GM21526 (cell line): ENCODE data around the gene ANO10.
"Not testable (repeated sequence)": the region's sequence is repeated elsewhere in the genome, so short reads cannot be mapped to it uniquely, and the experiment has no call there.

Experiments used
- ATAC-seq: cut with Tn5 transposase; IDR thresholded peaks from one replicate; pipeline ENCODE4 v1.9.1; 2021; ENCODE audit warnings: moderate library complexity; ENCODE audit not compliant: unreplicated experiment, low FRiP score

Gene ANO10, protein sequence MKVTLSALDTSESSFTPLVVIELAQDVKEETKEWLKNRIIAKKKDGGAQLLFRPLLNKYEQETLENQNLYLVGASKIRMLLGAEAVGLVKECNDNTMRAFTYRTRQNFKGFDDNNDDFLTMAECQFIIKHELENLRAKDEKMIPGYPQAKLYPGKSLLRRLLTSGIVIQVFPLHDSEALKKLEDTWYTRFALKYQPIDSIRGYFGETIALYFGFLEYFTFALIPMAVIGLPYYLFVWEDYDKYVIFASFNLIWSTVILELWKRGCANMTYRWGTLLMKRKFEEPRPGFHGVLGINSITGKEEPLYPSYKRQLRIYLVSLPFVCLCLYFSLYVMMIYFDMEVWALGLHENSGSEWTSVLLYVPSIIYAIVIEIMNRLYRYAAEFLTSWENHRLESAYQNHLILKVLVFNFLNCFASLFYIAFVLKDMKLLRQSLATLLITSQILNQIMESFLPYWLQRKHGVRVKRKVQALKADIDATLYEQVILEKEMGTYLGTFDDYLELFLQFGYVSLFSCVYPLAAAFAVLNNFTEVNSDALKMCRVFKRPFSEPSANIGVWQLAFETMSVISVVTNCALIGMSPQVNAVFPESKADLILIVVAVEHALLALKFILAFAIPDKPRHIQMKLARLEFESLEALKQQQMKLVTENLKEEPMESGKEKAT

DNA sequence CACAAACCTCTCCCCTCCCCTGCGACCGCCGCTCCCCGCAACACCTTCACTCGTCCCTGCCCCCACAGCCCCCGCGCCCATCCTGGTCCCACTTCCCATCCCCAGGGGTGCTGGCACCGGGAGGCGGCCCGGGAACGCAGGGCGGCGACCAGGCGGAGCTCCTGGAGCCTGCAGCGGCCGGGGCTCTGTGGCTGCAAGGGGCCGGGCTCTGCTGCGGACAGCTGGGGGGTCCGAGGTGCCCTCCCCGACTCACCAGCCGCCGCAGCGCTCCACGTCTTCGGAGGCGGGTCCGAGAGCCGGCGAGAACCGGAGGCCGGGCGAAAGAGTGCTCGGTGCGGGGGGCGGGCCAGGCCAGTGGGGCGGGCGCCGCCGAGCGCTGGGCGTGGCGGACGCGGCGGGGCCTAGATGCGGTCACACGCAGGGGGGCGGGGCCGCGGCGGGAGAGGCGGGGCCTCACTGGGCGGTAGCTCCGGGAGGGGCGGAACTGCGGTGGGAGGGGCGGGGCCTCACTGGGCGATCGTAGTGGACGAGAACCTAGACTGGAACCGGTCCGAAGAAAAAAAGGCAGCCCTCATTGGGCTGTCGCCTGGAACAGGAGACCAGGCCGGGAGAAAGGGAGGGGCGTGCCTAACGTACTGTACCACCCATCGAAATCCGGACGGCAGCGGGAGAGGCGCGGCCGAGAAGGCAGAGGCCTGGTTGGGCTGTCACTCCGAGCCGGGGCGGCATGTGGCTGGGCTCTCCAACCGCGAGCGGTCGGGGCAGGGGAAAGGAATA, at the start of gene ANO10:
TSS of gene ANO10 (minus strand) at position 356 of the 777 bp plus-strand sequence. CDS start 16,159 bp downstream, outside the sequence.
- peak; percentile 98 for ATAC-seq

DNA sequence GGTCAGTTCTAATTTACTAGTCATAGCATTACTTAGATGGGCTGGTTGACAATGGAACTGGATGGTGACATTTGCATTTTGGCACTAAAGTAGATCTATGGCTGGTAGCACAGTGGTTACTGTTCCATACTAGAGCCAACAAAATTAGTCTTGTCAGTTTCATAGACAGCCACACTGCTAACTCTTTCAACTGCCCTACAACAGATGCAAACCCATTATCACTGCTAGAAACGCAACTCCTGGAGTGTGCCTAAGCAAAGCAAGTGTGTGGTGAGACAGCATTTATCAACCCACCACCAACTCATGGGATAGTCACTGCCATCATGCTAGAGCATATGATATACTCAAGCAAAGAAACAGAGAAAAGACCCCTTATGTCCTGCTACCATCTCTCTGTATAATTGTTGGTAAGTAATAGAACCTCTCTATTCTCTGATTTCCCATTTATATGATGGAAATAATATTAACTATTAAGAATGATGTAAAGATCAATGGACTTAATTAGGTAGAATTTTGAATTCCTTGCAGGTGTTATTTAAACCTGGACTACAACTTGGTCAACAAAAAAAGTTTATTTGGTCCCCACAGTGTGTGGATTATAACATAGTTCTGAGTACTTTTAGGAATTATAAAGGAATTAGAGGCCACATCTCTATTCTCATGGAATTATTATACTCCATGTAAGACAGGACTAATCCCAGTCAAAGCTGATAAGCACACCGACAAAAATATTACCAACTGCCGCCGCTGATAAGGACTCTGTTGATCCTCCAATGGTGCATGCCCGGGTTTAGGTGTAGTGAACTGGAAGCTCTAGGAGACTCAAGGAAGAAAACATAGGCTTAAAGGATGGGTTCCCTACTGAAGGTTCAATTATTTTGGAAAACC, 49.1 kb upstream of the ANO10 start:
- no peak for ATAC-seq

DNA sequence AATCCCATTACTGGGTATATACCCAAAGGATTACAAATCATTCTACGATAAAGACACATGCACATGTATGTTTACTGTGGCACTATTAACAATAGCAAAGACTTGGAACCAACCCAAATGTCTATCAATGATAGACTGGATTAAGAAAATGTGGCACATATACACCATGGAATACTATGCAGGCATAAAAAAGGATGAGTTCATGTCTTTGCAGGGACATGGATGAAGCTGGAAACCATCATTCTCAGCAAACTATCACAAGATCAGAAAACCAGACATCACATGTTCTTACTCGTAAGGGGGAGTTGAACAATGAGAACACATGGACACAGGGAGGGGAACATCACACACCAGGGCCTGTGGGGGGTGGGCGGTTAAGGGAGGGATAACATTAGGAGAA, 43.2 kb upstream of the ANO10 start:
- ATAC-seq, result not testable (repeated sequence)

DNA sequence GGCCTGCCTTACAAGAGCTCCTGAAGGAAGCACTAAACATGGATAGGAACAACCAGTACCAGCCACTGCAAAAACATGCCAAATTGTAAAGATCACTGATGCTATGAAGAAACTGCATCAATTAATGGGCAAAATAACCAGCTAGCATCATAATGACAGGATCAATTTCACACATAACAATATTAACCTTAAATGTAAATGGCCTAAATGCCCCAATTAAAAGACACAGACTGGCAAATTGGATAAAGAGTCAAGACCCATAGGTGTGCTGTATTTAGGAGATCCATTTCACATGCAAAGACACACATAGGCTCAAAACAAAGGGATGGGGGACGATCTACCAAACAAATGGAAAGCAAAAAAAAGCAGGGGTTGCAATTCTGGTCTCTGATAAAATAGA, 39.6 kb upstream of the ANO10 start:
- ATAC-seq, result not testable (repeated sequence)

DNA sequence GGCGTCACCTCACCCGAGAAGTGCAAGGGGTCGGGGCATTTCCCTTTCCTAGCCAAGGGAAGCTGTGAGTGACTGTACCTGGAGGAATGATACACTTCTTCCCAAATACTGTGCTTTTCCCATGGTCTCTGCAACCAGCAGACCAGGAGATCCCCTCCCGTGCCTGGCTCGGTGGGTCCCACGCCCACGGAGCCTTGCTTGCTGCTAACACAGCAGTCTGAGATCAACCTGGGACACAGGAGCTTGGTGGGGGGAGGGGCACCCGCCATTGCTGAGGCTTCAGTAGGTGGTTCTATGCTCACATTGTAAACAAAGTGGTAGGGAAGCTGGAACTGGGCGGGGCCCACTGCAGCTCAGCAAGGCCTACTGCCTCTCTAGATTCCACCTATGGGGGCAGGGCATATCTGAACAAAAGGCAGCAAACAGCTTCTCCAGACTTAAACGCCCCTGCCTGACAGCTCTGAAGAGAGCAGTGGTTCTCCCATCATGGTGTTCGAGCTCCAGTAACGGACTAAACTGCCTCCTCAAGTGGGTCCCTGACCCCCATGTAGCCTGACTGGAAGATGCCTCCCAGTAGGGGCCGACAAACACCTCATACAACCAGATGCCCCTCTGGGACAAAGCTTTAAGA, 37.6 kb upstream of the ANO10 start:
- no peak for ATAC-seq

DNA sequence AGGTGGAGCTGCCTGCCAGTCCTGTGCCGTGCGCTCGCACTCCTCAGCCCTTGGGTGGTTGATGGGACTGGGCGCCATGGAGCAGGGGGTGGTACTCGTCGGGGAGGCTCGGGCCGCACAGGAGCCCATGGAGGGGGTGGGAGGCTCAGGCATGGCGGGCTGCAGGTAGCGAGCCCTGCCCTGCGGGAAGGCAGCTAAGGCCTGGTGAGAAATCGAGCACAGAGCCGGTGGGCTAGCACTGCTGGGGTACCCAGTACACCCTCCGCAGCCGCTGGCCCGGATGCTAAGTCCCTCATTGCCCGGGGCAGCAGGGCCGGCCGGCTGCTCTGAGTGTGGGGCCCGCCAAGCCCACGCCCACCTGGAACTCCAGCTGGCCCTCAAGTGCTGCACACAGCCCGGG, 34.6 kb upstream of the ANO10 start:
- not testable (repeated sequence) for ATAC-seq

DNA sequence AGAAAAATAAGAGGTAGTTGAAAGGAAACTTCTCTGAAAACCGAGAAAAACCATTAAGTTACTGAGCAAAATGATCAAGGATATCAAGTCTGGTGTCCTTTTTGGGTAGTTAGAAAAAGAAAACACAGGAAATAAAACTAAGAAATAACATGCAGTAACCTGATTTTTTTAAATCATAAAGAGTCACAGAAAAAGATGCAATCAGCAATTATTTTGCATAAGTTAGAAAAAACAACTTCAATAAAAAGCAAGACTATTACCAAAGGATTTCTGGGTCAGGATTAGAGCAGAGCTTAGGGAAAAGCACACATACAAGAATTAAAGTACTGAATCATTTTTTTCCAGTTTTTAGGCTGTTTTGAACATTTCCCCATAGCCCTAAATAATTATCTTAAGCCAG, 28.5 kb upstream of the ANO10 start:
- no peak for ATAC-seq

DNA sequence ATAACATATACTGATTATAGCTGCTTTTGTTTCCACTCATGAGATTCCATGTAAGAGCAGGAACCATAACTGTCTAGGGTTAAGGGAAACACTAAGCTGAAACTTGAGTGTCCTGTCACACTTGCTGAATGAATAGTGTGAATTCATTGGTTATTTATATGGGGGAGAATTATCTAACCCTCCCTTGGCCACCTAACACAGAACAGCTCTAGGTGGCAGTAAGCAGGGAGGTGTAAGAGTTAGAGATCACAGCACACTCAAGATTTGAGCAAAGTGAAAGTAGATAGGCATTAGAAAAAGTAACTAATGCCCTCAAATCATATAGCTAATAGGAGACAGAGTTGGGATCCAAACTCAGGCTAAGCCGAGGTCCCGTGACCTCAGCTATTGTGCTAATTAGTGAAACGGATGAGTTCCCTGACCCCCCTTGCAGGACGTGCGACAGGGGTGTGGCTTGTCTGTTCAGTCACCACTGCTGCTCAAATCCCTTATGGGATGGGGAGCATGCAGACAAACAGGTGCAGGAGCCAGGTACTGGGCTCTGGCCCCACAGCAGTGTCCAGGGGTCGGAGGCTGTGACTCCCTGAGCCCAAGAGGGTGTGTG, 27.7 kb upstream of the ANO10 start:
- ATAC-seq, result no peak

DNA sequence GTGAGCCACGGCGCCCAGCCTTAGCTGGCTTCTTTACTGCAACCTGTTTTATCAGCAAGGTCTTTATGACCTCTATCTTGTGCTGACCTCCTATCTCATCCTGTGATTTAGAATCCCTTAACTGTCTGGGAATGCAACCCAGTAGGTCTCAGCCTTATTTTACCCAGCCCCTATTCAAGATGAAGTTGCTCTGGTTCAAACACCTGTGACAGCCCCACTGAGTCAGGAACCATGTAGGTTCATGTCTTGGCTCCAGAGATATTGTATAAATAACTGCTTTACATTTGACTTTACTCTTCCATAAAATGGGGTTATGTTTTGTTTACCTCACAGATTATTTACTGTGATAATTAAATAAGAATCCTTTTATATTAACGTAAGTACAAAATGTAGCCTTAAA, 27.1 kb upstream of the ANO10 start:
- ATAC-seq, result no peak

DNA sequence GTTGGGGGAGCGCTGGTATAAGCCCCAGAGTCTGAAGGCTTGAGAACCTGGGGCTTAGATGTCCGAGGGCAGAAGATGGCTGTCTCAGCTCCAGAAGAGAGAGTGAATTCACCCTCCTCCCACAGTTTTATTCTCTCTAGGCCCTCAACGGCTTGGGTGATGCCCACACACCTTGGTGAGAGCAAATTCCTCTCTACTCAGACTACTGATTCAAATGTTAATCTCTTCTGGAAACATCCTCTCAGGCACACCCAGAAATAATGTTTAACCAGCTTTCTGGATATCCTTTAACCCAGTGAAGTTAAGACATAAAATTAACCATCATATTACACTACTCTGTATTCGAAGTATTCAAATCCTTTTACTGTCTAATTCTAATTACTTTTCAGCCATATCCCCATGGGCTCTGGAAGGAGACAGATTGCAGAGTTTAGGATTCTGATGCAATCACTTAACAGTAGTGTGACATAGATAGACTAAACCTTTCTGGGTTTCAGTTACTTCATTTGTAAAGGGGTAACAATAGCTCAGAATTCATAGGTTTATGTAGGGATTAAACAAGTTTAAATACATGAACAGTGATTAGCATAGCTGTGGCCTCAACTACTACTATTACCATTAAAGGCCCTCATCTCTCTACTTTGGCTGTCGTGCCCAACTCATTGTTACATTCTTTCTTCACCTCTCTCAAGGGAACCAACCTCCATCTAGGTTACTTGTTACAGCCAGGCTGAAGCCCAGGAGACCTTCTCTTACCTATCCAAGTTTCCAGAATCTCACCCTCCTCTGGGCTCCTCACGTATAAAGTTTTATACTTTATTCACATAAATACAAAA, 25.7 kb upstream of the ANO10 start:
- ATAC-seq, result no peak

DNA sequence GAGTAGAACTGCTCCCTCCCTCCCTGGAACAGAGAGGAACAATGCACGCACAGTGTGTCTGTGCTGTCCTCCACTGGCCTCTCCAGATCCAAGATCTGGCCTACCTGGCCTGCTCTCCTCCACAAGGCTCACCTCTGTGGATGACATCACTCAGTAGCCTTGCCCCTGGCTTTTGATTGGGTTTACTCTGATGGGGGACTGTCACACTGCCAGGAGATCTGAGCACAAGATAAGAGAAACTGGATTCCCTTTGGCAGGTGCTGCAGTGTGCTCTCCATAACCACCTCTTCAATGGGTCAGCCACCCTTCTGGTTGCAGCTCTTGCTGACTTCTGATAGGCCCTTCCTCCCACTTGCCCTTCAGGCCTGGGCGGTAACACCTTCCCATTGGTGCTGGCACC, 22.6 kb upstream of the ANO10 start:
- no peak for ATAC-seq

DNA sequence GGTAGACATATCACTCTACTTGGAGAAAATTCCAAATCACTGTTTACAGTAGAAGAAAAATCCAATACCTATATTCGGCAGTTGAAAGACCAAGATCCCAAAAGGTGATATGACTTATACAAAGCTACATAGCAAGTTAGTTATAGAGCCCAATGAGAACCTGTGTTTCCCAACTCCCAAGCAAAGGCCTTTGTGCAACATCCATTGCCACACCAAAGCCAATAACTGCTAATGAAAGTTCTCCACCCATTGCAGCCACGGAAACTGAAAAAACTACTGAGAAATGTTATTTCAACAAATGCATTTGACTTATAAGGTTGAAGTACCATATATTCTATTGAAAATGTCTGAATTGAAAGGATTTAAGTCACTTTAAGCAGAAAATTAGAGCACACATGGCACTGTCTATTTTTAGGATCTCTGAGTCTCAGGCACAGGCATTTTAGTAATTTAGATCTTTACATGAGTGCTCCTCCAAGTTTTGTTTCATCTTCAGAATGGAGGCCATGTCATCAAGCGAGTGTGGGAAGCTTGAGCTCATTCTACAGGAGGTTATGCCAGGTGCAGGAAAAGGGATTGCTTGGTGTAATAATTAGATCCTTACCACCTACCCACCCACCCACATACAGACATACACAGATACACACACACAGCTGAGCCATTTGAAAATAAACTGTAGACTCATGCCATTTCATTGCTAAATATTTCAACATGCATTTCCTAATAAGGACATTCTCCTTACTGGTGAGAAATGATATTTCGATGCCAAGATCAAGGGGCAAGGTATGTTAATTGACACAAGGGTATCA, 19.7 kb upstream of the ANO10 start:
- no peak for ATAC-seq

DNA sequence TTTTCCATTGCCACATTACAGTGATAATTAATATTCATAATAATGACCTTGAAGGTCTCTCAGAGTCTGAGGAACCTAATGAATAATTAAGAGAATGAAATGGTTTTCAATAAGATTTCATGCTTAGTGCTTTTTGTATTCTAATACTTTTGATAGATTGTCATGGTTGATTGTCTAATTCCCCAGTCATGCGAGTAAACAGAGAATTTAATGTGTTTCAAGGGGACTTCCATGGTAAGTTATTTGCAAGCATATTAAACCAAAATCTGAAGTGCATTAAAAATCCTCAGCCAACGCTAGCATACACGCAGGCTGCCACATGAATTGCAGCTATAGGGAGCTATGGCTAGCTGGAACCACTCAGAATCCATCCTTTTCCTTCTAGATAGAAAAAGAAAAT, 18.9 kb upstream of the ANO10 start:
- ATAC-seq, result no peak

DNA sequence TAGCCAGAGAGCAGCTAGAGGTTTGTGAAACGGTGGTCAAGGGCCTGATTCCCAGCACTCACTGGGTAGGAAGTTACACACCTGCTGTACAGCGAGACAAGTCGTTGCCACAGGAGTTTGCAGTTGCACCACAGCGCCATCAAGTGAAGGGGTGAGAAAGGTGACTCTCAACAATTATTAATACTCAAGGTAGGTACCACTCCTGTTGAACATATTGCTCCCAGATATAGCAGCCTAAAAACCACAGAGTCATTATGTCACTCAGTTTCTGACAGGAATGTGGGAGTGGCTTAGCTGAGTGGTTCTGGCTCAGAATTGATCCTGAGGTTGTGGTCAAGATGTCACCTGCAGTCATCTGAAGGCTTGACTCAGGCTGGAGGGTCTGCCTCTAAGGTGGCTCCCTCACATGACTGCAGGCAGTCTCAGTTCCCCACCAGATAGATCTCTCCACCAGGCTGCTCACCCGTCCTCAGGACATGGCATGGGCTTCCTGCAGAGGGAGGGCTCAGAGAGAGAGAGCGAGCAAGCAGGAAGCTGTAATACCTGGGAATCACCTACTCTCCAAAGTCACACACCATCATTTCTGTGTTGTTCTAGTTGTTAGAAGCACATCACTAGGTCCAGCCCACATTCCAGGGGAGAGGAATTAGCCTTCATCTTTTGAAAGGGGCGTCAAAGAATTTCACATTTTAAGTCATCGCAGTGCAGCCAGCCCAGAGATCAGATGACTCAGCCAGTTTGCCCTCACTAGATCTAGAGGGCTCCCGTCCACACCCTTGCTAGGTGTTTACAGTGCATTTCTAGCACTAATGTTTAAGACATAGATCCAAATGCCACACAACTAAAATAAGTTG, 17.0 kb upstream of the ANO10 start:
- no peak for ATAC-seq

DNA sequence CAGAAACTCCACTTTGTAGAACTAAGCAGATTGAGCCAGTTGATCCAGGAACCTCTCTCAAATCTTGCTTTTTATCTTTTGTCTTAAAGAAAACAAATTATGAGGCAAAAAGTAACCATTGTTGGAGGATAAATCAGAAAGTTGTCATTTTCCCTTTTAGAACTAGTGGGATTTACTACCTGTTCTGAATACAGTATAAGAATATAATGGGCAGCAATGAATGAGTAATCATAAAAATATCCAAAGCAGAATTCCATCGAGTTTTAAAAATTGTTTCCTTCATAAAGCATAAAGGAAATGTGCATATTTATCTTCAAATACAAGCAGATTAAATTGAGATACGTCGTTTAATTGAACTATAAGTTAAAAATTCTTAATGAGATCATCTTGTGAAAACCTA, 15.9 kb upstream of the ANO10 start:
- no peak for ATAC-seq

DNA sequence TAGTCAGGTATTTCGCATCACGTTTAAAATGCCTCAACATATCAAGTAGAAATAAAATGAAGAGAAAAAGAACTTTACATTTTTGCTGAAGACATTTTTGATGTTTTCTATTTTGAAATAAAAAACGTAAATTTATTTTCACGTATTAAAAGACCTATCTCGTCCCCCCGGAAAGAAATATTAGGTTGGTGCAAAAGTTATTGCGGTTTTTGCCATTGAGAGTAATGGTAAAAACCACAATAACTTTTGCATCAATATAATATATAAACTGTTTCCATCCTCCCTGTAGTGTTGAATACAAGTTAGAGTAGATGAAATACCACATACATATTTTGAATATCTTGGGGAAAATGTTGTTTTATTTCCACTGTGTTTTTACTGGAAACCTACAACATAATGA, 11.2 kb upstream of the ANO10 start:
- ATAC-seq, result no peak

DNA sequence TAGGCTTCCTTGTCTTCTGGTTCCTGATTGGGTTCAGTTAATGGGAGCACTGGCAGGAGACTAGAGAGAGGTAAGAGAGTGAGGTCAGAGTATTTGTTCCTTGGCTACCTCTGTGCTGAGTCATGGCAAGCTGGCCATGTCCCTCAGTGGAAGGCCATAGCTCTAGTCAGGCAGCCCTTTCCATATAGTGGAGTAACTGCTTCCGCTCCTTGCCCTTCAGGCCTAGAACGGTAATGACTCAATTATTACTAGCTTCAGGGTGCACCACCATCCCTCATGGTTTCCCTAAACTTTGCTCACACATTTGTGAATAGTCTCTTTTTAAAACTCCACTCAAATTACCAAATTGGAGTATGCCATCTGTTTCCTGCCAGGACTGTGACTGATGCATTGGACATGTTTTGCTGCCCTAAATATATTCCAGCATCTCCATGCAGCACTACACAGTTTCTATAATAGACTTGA, 10.5 kb upstream of the ANO10 start:
- ATAC-seq, result no peak
